Left ventricle myocardium superior (tissue), 1 donor: Measurements from ENCODE around the gene ZSCAN22. TPM values are rescaled to one million over a fixed set of nuclear protein-coding genes. Genes with fewer than 3 reads are reported as not detected.
"Not testable (repeated sequence)": the region's sequence is repeated elsewhere in the genome, so short reads cannot be mapped to it uniquely, and the experiment has no call there.

ENCODE experiments used
- ATAC-seq: fragments of 200-7000 bp; cut with Tn5 transposase; one replicate; pipeline ENCODE4 v1.9.1; 2020; ENCODE audit warnings: mild to moderate bottlenecking, moderate library complexity
- DNase-seq: peaks from one replicate; pipeline ENCODE4 v3.0.0-alpha.2; 2020
- intact Hi-C: fragments of 100-400 bp; cut with micrococcal nuclease; formaldehyde crosslinking; loops from one replicate; pipeline ENCODE4 v1.11.0; 2022
- long read RNA-seq: library from polyadenylated mRNA; unstranded; transcript quantifications from one replicate; pipeline ENCODE4 v2.0.0, GENCODE V29; 2021
- total RNA-seq: library from RNA; stranded (reverse); fragmentation: NEBNext Ultra II Directional; extraction: Animal tissue kit (Norgen Biotek cat#: 25700); gene quantifications from one replicate; pipeline ENCODE4 v1.2.1, GENCODE V29; 2021
- donor health status: DM: no; HTN: yes; CAD: no; lungs with severe emphysema.

The ZSCAN22 gene
- total RNA-seq, result 1.5 TPM
- long read RNA-seq, full-length matches to known transcripts, result 1 of 2 reads
- long read RNA-seq, partial matches to known transcripts, result 0 of 2 reads
- long read RNA-seq, other reads (novel, unspliced or antisense), result 1 of 2 reads

DNA sequence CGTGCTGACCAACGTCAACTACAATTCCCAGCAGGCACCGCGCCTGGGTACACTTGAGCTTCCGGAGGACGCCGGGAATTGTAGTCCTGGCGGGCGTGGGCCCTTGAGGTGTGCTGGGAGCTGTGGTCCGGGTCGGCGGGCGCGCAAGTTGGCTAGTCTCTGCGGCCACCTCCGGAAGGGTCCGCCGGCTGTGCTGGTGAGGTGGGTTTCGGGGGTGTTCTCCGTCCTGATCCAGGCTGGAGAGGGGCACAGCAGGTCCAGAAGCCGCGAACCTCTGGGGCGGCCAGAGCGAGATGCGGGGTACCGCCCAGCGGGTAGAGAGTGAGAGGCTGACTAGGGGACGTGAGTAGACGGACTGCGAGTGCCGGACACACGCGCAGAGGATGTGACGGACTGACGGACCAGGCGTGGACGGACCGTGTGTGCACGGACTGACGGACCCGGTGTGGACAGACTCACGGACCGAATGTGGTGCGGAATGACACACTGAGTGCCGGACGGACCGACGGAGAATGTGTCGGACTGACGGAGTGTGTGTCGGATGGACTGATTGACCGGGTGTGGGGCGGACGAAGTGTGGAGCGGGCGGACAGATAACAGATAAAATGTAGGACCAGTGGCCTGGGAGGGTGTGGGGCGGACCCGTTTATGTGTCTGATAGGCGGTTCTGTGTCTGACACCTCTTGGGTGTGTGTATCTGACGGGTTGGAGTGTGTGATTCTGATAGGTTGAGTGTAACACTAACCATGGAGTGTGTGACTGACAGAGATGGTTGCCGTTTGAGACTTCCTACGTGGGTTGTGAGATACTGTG is at the start of gene ZSCAN22:
Gene ZSCAN22 (plus strand): TSS at position 81 of the 813 bp plus-strand sequence. CDS start 7,809 bp downstream, outside the sequence.
- intact Hi-C loops, result no loop called here
- DNase-seq (peak; percentile 98), ATAC-seq (peak; percentile 98)

DNA sequence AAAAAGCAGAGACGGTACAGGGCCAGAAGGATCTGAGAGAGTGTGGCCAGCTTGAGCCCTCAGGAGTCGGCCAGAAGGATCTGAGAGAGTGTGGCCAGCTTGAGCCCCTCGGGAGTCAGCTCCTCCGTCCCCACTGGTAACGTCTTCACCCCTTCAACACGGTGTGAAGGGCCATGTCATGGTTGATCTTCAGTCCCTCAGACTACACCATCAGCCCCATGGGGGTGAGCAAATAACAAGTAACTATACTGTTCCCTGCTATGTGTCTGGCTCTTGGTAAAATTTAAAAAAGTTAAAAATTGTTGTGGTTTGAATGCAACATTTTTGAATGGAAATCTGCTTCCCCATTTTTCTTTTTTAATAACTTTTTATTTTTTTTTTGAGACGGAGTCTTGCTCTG is 49.6 kb upstream of the ZSCAN22 start:
- intact Hi-C loops, result no loop called here
- ATAC-seq (no peak), DNase-seq (no peak)

DNA sequence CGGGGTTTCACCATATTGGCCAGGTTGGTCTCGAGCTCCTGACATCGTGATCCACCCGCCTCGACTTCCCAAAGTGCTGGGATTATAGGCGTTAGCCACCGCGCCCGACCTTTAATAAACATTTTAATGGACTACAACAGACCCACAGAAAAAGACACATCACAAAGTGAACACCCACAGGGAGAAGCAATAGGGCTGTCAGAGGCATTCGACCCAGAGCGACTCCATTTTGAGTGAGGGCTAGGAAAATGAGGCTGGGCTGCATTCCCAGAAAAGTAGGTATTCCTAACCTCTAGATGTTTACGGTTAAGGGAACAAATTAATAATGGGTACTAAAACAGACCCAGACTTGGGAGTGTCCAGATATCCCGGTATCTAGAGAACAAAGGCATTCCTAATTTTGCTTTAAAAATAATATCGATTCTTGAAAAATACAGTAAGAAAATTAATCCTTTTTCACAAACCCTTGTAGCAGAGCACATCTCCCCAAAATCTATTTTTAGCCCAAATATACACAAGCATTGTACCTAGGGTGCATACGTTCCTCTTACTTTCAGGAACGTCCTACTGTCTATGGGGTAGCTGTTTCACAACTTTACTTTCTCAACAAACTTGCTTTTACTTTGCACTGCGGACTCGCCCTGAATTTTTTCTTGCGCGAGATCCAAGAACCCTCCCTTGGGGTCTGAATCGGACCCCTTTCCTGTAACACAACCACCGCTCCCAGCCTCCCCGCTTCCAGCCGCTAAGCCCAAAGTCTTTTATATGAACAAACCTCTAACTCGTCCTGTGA is 48.9 kb upstream of the ZSCAN22 start:
- intact Hi-C loops, result no loop called here

DNA sequence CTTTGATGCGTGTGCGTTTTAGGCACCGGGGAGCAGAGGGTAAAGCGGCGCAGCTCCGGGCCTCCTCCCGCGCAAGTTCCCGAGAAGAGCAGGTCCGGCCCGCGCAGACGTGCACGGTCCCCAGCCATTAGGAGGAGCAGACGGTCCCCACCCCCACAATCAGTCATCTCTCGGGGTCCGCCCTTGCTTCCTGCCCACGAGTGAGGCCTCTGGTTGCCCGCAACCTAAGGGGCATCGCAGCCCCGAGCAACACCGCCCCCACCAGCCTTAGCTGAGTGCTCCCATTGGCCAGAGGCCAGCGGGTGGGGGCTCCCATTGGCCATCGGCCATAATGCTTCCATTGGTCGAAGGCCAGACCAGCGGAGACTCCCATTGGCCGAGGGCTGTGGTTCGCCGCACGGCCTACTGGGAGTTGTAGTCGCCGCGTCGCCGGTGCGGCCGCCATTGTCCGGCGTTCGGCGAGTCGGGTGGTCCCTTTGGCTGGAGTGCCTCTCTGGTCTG is 48.2 kb upstream of the ZSCAN22 start, which contains the start of gene ZNF8:
Gene ZNF8 (plus strand): TSS at position 415 of the 501 bp plus-strand sequence. CDS start 127 bp downstream, outside the sequence.
- intact Hi-C loops, result no loop called here

More for the DNA sequence above, 48.9 kb upstream of the ZSCAN22 start:
- DNase-seq (no peak), ATAC-seq (peak; percentile 8)

DNA sequence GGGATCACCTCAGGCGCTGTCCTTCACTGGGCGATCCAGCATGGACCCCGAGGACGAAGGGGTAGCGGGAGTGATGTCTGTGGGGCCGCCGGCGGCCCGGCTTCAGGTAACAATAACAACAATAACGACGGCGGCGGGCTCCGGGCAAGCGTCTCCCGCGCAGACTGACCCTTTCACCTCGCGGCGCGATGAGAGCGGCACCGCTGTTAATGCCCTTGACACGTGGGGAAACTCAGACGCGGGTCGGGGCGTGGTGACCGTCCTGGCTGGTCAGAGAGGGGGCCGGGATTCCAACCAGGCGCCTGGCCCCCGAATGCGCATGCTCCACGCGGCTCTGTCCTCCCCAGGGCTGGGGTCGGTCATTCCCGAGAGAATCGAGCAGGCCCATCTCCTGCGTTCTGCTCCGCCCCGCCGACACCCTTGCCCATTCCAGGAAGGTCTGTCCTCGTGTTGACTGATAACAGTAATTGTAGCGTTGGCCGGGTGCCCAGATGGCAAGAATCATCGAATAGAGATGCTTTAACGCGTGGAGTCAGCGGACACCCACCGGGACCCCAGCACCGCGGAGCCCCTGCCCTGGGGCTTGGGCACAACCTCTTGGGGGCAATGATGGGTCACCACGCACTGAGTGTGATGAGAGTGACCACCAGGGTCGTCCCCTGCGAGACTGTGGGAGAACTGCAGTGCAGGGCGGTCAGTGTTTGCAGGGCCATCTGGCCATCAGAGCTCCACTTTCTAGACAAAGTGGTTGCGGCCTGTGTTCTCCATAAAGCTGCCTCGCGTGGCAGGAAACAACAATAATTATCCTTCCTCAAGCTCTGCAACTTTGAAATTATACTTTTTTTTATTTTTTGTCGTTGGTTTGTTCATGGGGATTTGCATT is 47.5 kb upstream of the ZSCAN22 start:
- peak; percentile 78 for ATAC-seq
- peak; percentile 89 for DNase-seq
- intact Hi-C loops, result no loop called here

More for the DNA sequence above, 48.2 kb upstream of the ZSCAN22 start, which contains the start of gene ZNF8:
- DNase-seq, result peak; percentile 98
- ATAC-seq, result peak; percentile 94

DNA sequence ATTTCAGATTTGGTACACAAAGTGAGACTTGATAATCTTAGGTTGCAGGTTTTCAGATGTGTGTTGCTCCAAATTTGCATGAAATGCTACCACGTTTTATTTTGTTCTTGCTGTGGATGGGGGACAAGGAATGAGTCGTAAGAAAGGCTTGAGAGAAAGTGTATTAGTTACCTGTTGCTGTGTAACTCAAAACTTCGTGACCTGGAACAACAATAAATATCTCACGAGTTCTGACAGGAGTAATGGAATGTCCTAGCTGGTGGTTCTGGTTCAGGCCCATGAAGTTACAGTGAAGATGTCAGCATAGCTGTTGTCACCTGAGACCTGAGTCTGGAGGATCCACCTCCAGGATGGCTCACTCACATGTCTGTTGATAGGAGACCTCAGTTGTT is 46.9 kb upstream of the ZSCAN22 start:
- ATAC-seq (no peak), DNase-seq (no peak)
- intact Hi-C loops, result no loop called here

DNA sequence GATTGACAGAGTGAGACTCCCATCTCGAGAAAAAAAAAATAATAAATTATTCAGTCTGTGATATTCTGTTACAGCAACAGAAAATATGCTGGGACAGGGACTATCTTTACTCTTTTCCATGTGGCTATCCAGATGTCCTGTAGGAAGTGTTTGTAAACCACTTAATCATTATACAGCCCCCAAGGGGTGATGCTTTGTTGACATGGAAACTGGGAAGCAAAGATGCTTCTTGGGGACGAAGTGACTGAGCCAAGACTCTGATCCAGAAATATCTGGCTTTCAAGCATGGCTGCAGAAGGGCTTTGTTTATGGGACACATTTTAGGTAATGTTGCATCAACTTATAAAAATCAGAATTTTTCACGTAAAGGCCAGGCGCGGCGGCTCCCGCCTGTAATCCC is 42.6 kb upstream of the ZSCAN22 start:
- intact Hi-C loops, result no loop called here
- DNase-seq (no peak), ATAC-seq (no peak)

DNA sequence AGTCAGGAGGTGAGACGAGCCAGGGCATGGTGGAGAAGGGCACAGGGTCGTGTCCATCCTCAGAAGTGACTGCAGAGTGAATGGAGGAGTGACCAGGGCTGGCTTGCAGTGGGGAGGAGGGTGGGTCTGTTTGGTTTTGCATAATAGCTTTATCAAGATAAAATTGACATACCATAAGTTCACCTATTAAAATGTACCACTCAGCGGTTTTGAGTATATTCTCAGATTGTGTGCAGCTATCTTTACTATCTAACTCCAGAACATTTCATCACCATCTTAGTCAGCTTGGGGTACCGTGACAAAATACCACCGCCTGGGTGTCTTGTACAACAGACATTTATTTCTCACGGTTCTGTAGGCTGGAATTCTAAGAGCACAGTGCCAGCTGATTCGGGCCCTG is 34.9 kb upstream of the ZSCAN22 start:
- ATAC-seq, result no peak
- intact Hi-C loops, result no loop called here
- DNase-seq, result no peak

DNA sequence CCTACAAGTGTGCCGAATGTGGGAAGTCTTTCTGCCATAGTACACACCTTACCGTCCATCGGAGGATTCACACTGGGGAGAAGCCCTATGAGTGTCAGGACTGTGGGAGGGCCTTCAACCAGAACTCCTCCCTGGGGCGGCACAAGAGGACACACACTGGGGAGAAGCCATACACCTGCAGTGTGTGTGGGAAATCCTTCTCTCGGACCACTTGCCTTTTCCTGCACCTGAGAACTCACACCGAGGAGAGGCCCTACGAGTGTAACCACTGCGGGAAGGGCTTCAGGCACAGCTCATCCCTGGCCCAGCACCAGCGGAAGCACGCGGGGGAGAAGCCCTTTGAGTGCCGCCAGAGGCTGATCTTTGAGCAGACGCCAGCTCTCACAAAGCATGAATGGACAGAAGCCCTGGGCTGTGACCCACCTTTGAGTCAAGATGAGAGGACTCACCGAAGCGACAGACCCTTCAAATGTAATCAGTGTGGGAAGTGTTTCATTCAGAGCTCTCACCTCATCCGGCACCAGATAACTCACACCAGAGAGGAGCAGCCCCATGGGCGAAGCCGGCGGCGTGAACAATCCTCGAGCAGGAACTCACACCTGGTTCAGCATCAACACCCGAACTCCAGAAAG is 31.9 kb upstream of the ZSCAN22 start:
- intact Hi-C loops, result no loop called here
- DNase-seq, result no peak
- ATAC-seq, result no peak

DNA sequence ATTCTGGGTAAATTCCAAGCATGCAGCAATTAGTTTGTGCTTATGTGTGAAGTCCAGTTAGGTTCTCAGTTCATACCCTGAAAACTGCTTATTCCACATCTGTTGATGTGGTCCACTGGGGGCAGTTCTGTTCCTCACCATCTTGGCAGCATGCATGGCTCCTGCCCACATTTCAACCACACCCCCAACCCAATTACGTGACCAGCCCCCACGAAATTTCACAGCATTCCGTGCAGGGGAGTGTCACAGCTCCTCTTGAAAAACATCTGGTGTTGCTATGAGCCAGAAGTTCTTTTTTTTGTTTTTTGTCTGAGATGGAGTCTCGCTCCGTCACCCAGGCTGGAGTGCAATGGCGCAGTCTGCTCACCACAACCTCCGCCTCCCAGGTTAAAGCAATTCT is 30.7 kb upstream of the ZSCAN22 start:
- ATAC-seq (no peak), DNase-seq (no peak)
- intact Hi-C loops, result no loop called here

DNA sequence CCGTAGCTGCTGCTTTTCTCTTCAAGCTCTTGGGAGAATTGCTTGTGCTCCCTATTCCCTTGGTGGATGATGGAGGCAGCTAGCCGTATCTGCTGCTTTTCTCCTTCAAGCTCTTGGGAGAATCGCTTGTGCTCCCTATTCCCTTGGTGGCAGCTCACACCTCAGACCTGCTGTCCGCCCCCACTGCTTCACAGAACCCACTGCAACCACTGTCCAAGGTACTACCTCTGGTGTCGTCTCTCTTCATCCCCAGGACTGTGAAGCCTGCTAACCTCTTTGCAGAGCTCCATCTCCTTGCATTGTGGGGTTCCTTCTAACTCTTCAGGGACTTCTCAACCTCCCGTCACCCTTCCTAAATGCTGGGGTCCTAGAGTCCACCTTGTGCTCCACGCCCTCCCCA is 26.2 kb upstream of the ZSCAN22 start:
- no peak for DNase-seq
- ATAC-seq, result no peak
- intact Hi-C loops, result no loop called here

DNA sequence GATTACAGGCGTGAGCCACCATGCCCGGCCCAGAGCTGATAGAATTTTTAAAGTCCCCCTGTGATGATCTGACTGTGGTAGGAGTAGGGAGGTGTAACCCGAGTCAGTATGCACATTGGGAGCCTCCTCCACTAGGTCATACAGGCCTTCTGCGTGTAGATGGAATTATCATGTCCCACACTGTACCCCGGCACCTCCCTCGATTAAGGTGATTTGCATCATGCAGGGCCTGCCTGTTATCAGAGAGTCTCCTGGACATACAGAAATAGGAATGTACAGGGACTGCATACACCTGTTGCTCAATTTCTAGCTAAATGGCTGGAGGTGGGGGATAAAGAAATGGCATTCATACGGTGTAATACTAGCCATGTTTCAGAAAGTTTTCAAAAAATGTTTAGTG is 22.5 kb upstream of the ZSCAN22 start:
- intact Hi-C loops, result no loop called here
- ATAC-seq (no peak), DNase-seq (no peak)

DNA sequence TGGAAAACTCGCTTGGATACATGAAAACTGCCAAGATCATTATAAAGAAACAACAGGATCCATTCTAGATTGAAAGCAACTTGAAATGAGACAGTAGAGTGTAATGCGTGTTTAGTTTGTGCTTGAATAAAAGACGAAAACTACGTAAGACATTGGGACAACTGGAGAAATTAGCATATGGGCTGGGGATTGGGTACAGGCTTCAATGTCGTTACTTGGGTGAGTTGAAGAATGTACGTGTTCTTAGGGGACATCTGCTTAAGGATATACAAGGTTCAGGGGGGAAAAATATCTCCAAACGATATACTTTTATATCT is 22.1 kb upstream of the ZSCAN22 start:
- ATAC-seq, result peak; percentile 17
- DNase-seq, result no peak
- intact Hi-C loops, result no loop called here

DNA sequence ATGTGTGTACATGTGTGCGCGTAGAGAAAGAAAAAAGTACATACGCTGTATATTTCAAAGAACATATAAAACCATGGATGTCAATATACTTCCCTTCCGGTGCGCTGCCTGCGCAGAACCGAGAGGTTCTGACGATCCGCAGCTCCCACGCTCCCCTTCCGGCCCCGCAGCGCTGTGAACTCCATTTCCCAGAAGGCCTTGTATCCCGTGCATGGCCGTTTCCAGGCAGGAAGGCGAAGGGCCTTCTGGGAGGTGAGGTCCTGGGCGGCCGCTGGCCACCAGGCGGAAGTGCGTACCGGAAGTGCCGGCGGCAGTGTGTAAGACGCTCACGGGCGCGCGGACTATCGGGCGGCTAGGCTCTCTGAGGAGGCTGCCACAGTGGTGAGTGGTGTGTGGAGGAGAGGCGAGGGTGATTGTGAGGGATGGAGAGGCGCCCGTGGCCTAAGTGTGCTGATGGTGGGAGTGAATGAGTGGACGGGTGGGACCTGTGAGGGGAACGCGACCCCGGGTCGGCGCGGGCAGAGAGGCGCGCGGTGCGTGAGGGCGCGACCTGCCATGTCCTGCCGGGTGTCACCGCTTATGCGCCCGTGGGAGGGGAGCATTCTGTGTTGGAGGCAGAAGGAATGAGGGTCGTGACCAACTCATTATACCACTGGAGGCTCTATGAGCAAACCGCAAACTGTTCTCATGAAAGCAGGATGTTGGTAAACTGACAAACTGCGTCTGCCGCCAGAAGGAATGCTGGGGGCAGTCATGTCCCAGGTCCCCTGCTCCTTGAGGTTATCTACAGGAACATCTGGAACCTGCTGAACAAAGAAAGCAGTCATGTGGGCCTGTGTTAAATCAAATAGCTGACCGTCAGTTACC is 21.5 kb upstream of the ZSCAN22 start, which contains the start of gene ERVK3-1:
Gene ERVK3-1 (plus strand): TSS at position 313 of the 867 bp plus-strand sequence. CDS start 6,792 bp downstream, outside the sequence.
- peak; percentile 98 for DNase-seq
- intact Hi-C loops, result no loop called here
- peak; percentile 100 for ATAC-seq

DNA sequence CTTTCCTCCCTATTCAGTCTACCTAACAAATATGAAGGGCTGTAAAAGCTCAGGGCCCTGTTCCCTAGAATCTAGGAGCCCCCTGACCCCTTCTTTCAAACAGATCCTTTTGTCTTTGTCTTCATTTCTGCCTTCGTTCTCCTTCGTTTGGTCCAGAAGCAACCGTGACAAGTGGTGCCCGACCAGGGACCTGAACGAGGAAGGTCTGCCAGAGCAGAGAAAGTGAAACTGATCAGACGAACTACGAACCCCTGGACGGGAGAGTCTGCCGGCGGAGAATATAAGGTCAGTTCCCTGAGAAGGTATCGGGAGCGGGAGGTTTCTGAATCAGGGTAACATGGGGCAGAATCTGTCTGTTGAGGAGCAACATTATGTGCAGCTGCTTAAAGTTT is 20.9 kb upstream of the ZSCAN22 start:
- DNase-seq (no peak), ATAC-seq (no peak)
- intact Hi-C loops, result no loop called here

DNA sequence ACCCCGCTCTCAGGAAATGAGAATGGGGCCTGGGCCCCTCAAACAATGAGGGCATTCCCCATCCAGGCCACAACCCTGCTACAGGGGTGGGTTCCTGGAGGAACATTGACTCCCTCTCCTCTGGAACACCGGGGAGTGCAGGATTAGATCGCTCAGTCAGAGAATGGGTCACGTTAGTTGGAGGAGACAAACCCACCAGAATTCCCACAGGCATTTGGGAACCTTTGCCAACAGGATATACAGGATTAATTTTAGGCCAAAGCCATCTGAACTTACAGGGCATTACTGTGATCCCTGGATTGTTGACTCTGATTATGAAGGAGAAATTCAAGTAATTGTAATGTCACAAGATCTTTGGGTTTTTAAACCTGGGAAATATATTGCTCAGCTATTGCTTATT is 19.1 kb upstream of the ZSCAN22 start:
- no peak for ATAC-seq
- intact Hi-C loops, result no loop called here

DNA sequence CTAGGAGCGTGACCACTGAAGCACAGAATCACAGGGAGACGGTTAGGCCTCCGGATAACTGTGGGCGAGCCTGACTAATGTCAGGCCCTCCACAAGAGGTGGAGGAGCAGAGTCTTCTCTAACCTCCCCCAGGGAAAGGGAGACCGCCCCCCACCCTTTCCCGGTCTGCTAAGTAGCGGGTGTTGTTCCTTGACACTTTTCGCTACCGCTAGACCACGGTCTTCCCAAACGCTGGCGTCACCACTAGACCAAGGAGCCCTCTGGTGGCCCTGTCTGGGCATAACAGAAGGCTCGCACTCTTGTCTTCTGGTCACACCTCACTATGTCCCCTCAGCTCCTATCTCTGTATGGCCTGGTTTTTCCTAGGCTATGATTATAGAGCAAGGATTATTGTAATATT is 16.1 kb upstream of the ZSCAN22 start:
- peak; percentile 65 for DNase-seq
- ATAC-seq, result peak; percentile 56
- intact Hi-C loops, result not testable (repeated sequence)

More for the DNA sequence above, 19.1 kb upstream of the ZSCAN22 start:
- DNase-seq, result no peak
